ENCODE results near the gene RBKS. TPM values are rescaled to one million over a fixed set of nuclear protein-coding genes. Genes with fewer than 3 reads are reported as not detected.

RBKS gene
- polyA plus RNA-seq, 1 of the 3 experiments (the other 2 are of a cell fraction), result 7.4 TPM

- ChIA-PET POLR2A (no interaction called here), CTCF (interaction anchor here (0.7 to 1.9 kb wide), 8 partner anchors 10 to 1946 kb away, joined by 3 to 5 read pairs (median 3); no protein-coding TSS in a partner anchor)
- no peaks in the 10 kb centered on the region for H3K9me3 ChIP-seq
- no peak for TF ChIP-seq NFIC (IDR thresholded peaks at IDR 0.05; ENCODE audit: borderline replicate concordance)
- TF ChIP-seq SMC3 (IDR thresholded peaks at IDR 0.05; ENCODE audit: low read depth, low read length), result no peak
- no peak for TF ChIP-seq TEAD4 (IDR thresholded peaks at IDR 0.05; ENCODE audit: borderline replicate concordance, insufficient read depth)
- TF ChIP-seq NRF1 (IDR thresholded peaks at IDR 0.05; ENCODE audit: low read depth, low read length), result no peak
- TF ChIP-seq FOSL2 (IDR thresholded peaks at IDR 0.05; ENCODE audit: borderline replicate concordance, low read depth), result no peak
- no peak for TF ChIP-seq TAF1 (IDR thresholded peaks at IDR 0.05; ENCODE audit: borderline replicate concordance, low read depth, low read length)
- no peak for TF ChIP-seq RCOR1 (IDR thresholded peaks at IDR 0.05; ENCODE audit: low read length)
- no peaks in the 10 kb centered on the region for H3K27me3 ChIP-seq (ENCODE audit: insufficient read depth)
- H3K36me3 ChIP-seq (replicated peaks in 1 of 2; ENCODE audit: control insufficient read depth in 1 of 2, insufficient read depth in 2 of 2, low read length in 1 of 2), result no peaks in the 10 kb centered on the region
- no peak for DNase-seq
- peaks cover 0 to 23% of the 10 kb centered on the region in 2 experiments; a peak in 1 of 4 replicates for H3K4me1 ChIP-seq (ENCODE audit: control insufficient read depth in 1 of 2, insufficient read depth in 2 of 2, low read depth in 1 of 2, low read length in 1 of 2)
- no peak overlapping the region for H3K27ac ChIP-seq (ENCODE audit: low read depth in 2 of 2, low read length in 1 of 2)
- no peaks in the 10 kb centered on the region for H4K20me1 ChIP-seq (ENCODE audit: insufficient read depth)
- H3F3A ChIP-seq (replicated peaks; ENCODE audit: insufficient read depth), result peaks cover 25% of the 10 kb centered on the region
- no peak overlapping the region for H3K4me3 ChIP-seq (ENCODE audit: low read depth in 2 of 2, low read length in 1 of 2)
- 78% methylated on average over 3 of the region's 3 CpGs for WGBS (ENCODE audit: low lambda C conversion rate)
- H3K9me2 ChIP-seq, result no peaks in the 10 kb centered on the region
- H3K9ac ChIP-seq, result no peak overlapping the region
- no peaks in the 10 kb centered on the region for H3K79me2 ChIP-seq (ENCODE audit: insufficient read depth)
- no peak overlapping the region for H3K4me2 ChIP-seq
- H2AFZ ChIP-seq (ENCODE audit: low read depth), result no peak overlapping the region
Measured at GRCh38 chr2:27805180-27805579, 85.0 kb downstream of the RBKS start.

- H3K79me2 ChIP-seq (ENCODE audit: insufficient read depth), result no peaks in the 10 kb centered on the region
- no peak overlapping the region for H3K27ac ChIP-seq (ENCODE audit: low read depth in 2 of 2, low read length in 1 of 2)
- ChIA-PET POLR2A (no interaction called here), CTCF (interaction anchor here (0.9 to 1.9 kb wide), 6 partner anchors 24 to 1947 kb away, joined by 3 to 5 read pairs (median 4); no protein-coding TSS in a partner anchor)
- no peaks in the 10 kb centered on the region for H4K20me1 ChIP-seq (ENCODE audit: insufficient read depth)
- no peaks in the 10 kb centered on the region for H3K9me2 ChIP-seq
- H3K4me2 ChIP-seq, result no peak overlapping the region
- no peaks in the 10 kb centered on the region for H3K27me3 ChIP-seq (ENCODE audit: insufficient read depth)
- no peak overlapping the region for H3K9ac ChIP-seq
- TF ChIP-seq MEF2A (IDR thresholded peaks at IDR 0.05; ENCODE audit: borderline replicate concordance, low read depth) (no peak), GATA2 (CRISPR knock-in tag; IDR thresholded peaks at IDR 0.05) (no peak), FOXJ3 (CRISPR knock-in tag; IDR thresholded peaks at IDR 0.05) (no peak), TEAD4 (IDR thresholded peaks at IDR 0.05; ENCODE audit: borderline replicate concordance, insufficient read depth) (no peak), SIN3A (IDR thresholded peaks at IDR 0.05; ENCODE audit: borderline replicate concordance, low read depth, low read length) (no peak), CHD2 (IDR thresholded peaks at IDR 0.05; ENCODE audit: low read length, partially characterized antibody) (no peak), IRF3 (IDR thresholded peaks at IDR 0.05; ENCODE audit: low read depth, low read length) (no peak), YY1 (IDR thresholded peaks at IDR 0.05; ENCODE audit: low read depth) (no peak), SMC3 (IDR thresholded peaks at IDR 0.05; ENCODE audit: low read depth, low read length) (no peak), PBX3 (IDR thresholded peaks at IDR 0.05) (no peak), MAX (IDR thresholded peaks at IDR 0.05; ENCODE audit: low read depth) (no peak), NRF1 (IDR thresholded peaks at IDR 0.05; ENCODE audit: low read depth, low read length) (no peak), REST (IDR thresholded peaks at IDR 0.05; ENCODE audit: low read depth, low read length) (no peak), MXI1 (IDR thresholded peaks at IDR 0.05; ENCODE audit: low read depth, low read length) (no peak), ELF1 (IDR thresholded peaks at IDR 0.05) (no peak), RXRA (IDR thresholded peaks at IDR 0.05; ENCODE audit: borderline replicate concordance, low read depth) (no peak), FOXM1 (IDR thresholded peaks at IDR 0.05; ENCODE audit: low read depth) (no peak), RCOR1 (IDR thresholded peaks at IDR 0.05; ENCODE audit: low read length) (no peak)
- peaks cover 23% of the 10 kb centered on the region for H3F3A ChIP-seq (replicated peaks; ENCODE audit: insufficient read depth)
- H3K36me3 ChIP-seq (replicated peaks in 1 of 2; ENCODE audit: control insufficient read depth in 1 of 2, insufficient read depth in 2 of 2, low read length in 1 of 2), result no peaks in the 10 kb centered on the region
- no peak overlapping the region for H3K4me3 ChIP-seq (ENCODE audit: low read depth in 2 of 2, low read length in 1 of 2)
- no peak overlapping the region for H2AFZ ChIP-seq (ENCODE audit: low read depth)
- DNase-seq, result no peak
- no peaks in the 10 kb centered on the region for H3K9me3 ChIP-seq
- H3K4me1 ChIP-seq (ENCODE audit: control insufficient read depth in 1 of 2, insufficient read depth in 2 of 2, low read depth in 1 of 2, low read length in 1 of 2), result peaks cover 0 to 21% of the 10 kb centered on the region in 2 experiments; a peak in 2 of 4 replicates
Measured at GRCh38 chr2:27804146-27804545, 86.0 kb downstream of the RBKS start.

Measured in SK-N-SH (cell line).